H1 (cell line): Measurements from ENCODE around the gene GUCY2C. TPM values are rescaled to one million over a fixed set of nuclear protein-coding genes. Genes with fewer than 3 reads are reported as not detected.

Experiments
- ATF3 ChIP-seq: IDR thresholded peaks from 2 replicates; pipeline ENCODE4 v1.6.1; 2011; ENCODE audit warnings: low read depth, mild to moderate bottlenecking, low read length; ENCODE audit not compliant: insufficient read depth
- BRCA1 ChIP-seq: IDR thresholded peaks from 2 replicates; pipeline ENCODE4 v1.6.1; 2012; ENCODE audit warnings: low read depth, low read length, improper control_type of control experiment
- CHD1 ChIP-seq: IDR thresholded peaks from 2 replicates; pipeline ENCODE4 v1.6.1; 2012; ENCODE audit warnings: low read depth, low read length, improper control_type of control experiment
- CHD7 ChIP-seq: fragments of 300-600 bp; sonication (generic); IDR thresholded peaks from 2 replicates; pipeline ENCODE4 v1.7.1; 2012; ENCODE audit warnings: low read length, moderate library complexity, mild to moderate bottlenecking, inconsistent platforms; ENCODE audit not compliant: insufficient replicate concordance
- KDM5A ChIP-seq: fragments of 200-600 bp; IDR thresholded peaks from 2 replicates; pipeline ENCODE4 v1.7.1; 2012; ENCODE audit warnings: mild to moderate bottlenecking, low read length, inconsistent platforms, mixed read lengths
- POLR2A ChIP-seq, 2 experiments: IDR thresholded peaks; 1 replicate in 1 of 2; 2 replicates in 1 of 2; pipeline ENCODE4 v1.6.1; 2011; ENCODE audit warnings: low read depth in 2 of 2, low read length in 2 of 2, mild to moderate bottlenecking in 2 of 2; ENCODE audit errors: control extremely low read depth in 1 of 2
- POLR2AphosphoS5 ChIP-seq: IDR thresholded peaks from 2 replicates; pipeline ENCODE4 v1.6.1; 2011; ENCODE audit warnings: low read depth, low read length
- RXRA ChIP-seq: IDR thresholded peaks from 2 replicates; pipeline ENCODE4 v1.6.1; 2011; ENCODE audit warnings: low read depth, mild to moderate bottlenecking, low read length, moderate library complexity; ENCODE audit not compliant: insufficient read depth
- TBP ChIP-seq: IDR thresholded peaks from 2 replicates; pipeline ENCODE4 v1.6.1; 2011; ENCODE audit warnings: low read depth, low read length, improper control_type of control experiment
- TCF12 ChIP-seq: IDR thresholded peaks from 2 replicates; pipeline ENCODE4 v1.6.1; 2011; ENCODE audit warnings: low read depth, mild to moderate bottlenecking, low read length
- TEAD4 ChIP-seq: IDR thresholded peaks from 2 replicates; pipeline ENCODE4 v1.6.1; 2012; ENCODE audit warnings: low read depth, low read length, inconsistent platforms, mixed read lengths
- polyA plus RNA-seq, 7 experiments: library from polyadenylated mRNA; depleted of rRNA in 3 of 7; stranded (reverse) in 5 of 7; unstranded in 2 of 7; fragments of >200 nt in 5 of 7; fragments of 200-250 nt in 2 of 7; gene quantifications; 1 replicate in 5 of 7; 2 replicates in 1 of 7; 4 replicates in 1 of 7; pipeline versions ENCODE4 v1.2.1 to v1.2.3, GENCODE V29; 2011 to 2013; ENCODE audit warnings: missing spikeins in 2 of 7, mixed read lengths in 2 of 7
- total RNA-seq: library from RNA; stranded (reverse); fragmentation: NEBNext Ultra II Directional; extraction: Animal tissue kit (Norgen Biotek cat#: 25700); gene quantifications from 2 replicates; pipeline ENCODE4 v1.2.1, GENCODE V29; 2021

The GUCY2C gene
- total and polyA plus RNA-seq, 2 of the 8 experiments (the other 6 are each of a cell fraction or from before 2014, with no cell fraction given): 1.9 to 3.2 TPM

- TF ChIP-seq CHD7: no peak
- no peak for TF ChIP-seq TEAD4
- TF ChIP-seq POLR2AphosphoS5: no peak
- no peak for TF ChIP-seq CHD1
- no peak for TF ChIP-seq RXRA
- TF ChIP-seq TBP: no peak
- TF ChIP-seq ATF3: no peak
- TF ChIP-seq BRCA1: no peak
- TF ChIP-seq KDM5A: no peak
- no peak for TF ChIP-seq POLR2A (IDR thresholded peaks at IDR 0.05; ENCODE audit: control extremely low read depth in 1 of 2, low read depth in 2 of 2, low read length in 2 of 2)
- TF ChIP-seq TCF12: no peak
These were observed 119.1 kb downstream of the GUCY2C start (continued) for GRCh38 chr12:14577344-14577743.
